ENCODE results near the gene NDST4.
"Not testable (repeated sequence)": the region's sequence is repeated elsewhere in the genome, so short reads cannot be mapped to it uniquely, and the experiment has no call there.

The NDST4 gene

DNA sequence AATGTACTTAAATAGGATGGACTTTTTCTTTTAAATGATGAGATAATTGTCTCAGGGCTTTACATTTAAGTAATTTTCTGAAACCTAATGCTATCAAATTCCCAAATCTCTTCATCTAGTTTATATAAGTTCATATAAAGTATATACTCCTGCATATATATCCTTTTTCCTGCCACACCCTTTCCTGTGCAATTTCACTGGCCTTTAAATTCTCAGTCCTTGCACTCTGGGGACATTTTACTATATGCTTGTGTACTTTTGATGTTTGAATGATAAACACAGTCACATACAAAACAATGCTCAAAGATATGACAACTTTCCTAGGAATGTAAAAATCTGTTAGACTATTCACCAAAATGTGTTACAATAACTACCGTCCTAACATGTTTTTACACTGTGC, 60.1 kb downstream of the NDST4 start:
- no peak for DNase-seq

- DNase-seq = no peak
Observed at GRCh38 chr4:115042496-115042895, 70.9 kb downstream of the NDST4 start.

DNA sequence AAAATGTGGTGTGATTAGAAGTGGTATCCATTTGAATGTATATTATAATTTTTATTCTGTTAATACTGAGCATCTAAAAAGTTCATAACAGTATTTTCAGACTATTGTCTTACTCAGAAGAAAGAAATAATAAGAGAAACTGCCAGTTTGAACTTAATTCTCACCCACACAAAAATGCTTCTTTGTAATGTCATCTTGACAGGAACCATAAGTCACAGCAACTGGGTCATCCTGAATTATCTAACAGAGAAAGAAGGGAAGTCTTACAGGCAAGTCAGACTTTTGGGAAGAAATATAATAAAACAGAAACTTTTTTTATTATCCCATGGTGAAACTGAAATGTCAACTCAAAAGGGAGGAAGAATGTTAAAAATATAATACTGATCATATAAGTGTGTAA, 83.1 kb downstream of the NDST4 start:
- no peak for DNase-seq

- no peak for DNase-seq
Observed at GRCh38 chr4:115028682-115029410, 84.6 kb downstream of the NDST4 start.

DNA sequence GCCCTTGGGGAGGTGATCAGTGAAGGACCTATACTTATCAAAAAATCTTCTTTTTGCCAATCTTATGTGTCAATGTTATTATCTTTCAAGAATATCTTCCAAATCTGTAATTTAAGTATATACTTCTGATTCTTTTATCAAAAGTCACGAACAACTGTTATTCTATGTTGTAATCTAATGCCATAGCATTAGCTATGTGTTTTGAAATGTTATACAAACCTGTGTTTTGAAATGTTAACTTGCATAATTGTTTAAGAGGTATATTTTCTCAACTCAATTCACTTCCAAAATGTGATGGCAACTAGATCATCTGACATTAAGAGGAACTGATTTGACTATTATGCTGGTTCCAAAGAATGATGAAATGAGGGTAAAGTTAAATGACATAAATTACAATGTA, 113.5 kb downstream of the NDST4 start:
- no peak for DNase-seq

GRCh38 chr4:114998316-114998715, 115.1 kb downstream of the NDST4 start:
- DNase-seq = no peak

- no peak for DNase-seq
Observed at GRCh38 chr4:114997576-114998247, 115.7 kb downstream of the NDST4 start.

DNA sequence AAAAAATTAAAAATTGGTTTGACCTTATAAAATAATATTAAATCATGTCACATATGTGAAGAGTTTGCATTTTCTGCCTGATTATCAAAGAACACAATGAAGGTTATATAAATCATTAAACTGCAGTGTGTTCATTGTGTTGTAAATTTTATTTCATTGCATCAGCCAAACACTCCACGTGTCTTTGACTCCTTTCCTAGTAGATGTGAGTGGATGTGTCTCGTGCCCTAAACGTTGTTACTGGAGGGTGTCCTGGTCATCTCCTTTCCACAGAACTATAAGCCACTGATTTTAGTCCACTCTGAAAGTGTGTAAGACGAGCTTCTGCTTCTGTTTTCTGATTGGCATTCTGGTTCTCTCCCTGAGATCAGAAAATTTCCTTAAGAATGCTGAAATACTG, 127.3 kb downstream of the NDST4 start:
- no peak for DNase-seq

- no peak for DNase-seq
Observed at GRCh38 chr4:114980932-114981708, 132.3 kb downstream of the NDST4 start.

- DNase-seq = not testable (repeated sequence)
Observed at GRCh38 chr4:114980399-114980798, 133.0 kb downstream of the NDST4 start.

GRCh38 chr4:114976901-114977300, 136.5 kb downstream of the NDST4 start:
- no peak for DNase-seq

- DNase-seq = no peak
Observed at GRCh38 chr4:114964026-114964425, 149.4 kb downstream of the NDST4 start.

DNA sequence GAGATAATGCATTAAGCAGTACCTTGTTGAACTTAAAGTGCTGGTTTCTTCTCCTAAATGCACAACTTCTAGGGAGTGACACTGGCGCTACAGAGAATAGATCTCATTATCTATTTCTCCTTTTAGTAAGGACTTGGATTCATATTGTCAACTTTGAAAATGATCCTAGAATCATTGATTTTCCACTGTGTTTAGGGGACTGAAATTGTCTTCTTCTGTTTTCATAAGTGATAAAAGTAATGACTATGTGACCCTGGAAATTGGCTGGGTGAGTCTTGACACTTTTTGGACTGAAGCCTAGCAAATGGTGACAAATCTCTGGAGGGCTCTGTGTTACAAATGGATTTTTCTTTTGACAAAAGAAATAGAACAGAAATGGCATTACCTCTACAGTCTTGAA, 167.8 kb downstream of the NDST4 start:
- DNase-seq = no peak

DNA sequence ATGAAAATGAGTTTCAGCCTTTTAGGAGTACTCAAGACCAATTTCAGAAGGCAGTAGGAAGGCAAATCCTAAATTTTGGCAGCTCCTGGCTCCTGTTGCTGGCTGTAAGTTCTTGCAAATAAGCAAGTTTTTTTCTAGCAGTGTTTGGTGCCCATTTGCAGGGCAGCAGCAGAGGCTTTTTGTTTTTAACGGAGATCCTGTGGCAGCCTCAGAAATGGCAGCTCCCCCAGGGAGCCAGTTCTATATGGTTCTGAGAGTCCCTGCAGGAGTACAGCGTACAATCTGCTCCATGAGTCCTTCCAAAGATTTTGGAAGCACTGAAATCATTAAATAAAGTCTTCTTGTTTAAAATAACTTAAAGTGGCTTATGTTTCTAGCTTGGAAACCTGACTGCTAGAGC, 171.9 kb downstream of the NDST4 start:
- no peak for DNase-seq

- no peak for DNase-seq
Observed at GRCh38 chr4:114927881-114928280, 185.5 kb downstream of the NDST4 start.

DNA sequence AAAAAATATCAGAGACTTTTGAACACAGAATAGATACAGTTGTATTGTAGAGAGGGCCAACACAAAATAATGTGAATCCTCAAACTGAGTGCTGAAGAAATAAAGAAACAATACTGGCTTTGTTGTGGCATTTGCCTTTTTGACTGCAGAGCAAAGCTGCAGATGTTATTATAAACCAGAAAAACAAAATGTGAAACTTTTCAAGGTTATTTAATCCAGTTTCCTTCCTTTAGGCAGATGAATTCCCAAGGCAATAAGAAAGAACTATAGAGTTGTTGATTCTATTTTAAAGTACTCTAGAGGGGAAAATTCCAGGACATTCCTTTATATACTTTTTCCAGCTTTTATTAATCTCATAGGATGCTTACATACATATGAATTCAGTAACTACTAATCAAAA, 186.8 kb downstream of the NDST4 start:
- DNase-seq = no peak

DNA sequence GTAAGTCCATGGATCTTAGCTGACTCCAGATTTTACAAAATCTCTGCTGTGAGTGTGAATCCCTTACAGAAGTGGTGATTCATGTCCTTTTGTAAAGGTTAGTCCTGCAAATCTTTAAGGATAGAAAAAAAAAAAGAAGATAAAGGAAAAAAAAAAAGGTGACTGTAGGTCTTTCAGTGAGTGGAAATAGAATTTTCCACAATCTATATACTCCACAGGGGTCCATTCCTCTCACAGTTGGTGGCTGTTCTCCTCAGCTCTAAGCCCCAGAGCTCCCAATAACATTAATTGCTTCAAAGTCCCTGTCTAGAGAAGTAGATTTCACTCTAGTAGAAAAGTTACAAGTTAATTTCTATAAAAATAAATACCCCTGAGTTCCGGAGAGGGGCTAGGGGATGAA, 189.1 kb downstream of the NDST4 start:
- DNase-seq = no peak

GRCh38 chr4:114922592-114922933, 190.9 kb downstream of the NDST4 start:
- no peak for DNase-seq

DNA sequence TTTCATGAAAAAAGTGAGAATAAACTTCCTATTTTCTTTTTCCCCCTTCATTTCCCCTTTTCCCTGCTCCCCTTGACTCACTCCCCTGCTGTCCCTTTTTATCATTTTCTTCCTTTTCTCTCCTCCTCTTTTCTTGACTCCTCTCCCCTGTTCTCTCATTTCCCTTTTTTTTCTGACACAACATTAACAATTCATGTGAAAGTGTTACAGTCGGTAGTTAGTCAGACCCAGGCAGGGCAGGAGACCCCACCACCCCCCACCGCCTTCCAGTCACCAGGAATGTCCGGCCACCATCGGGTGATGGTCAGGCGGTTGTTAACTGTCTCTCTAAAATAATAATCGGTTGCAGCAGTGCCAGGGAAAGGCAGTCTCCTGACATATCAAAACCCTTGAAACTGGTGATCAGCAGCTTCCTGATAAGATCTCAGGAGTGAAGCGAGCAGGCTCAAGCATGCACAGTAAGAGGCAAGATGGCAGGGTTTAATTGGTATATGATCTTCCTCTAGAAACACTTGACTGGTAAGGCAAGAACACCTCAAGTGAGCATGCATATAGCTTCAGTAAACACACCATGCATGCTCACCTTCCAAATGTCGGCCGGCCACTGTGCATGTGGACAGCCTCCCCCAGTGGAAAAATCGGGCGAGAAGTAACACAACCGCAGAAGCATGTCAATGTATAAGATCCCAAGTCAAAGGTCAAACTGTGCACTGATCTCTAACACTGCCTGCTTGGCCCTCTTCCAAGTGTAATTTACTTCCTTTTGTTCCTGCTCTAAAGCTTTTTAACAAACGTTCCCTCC, 191.4 kb downstream of the NDST4 start:
- DNase-seq = no peak

GRCh38 chr4:114921191-114921590, 192.2 kb downstream of the NDST4 start:
- no peak for DNase-seq

DNA sequence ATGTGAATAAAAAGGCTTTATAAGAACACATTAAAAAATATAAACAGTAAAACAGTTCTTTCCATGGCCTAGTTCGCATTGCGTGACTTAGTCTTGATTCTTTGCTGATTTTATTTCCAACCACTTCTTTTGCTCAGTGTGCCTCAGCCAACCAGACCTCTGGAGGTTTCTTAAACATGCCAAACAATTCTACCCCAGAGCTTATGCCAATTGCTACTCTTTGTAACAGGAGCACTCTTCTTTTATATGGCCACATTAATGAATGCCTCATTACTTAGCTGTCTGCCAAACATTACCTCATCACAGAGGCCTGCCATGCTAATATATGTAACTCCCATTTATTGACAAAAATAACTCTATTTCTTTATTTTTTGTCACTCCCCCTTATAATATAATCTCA, 202.3 kb downstream of the NDST4 start:
- no peak for DNase-seq

GRCh38 chr4:114907568-114907967, 205.9 kb downstream of the NDST4 start:
- DNase-seq = no peak

GRCh38 chr4:114905017-114905416, 208.4 kb downstream of the NDST4 start:
- DNase-seq = no peak
